Fibroblast of mammary gland (primary cell): ENCODE results near the gene SYK.
"Not testable (repeated sequence)": the region's sequence is repeated elsewhere in the genome, so short reads cannot be mapped to it uniquely, and the experiment has no call there.

Source experiments
- DNase-seq: peaks from one replicate; pipeline ENCODE4 v3.0.0-alpha.2; 2010; ENCODE audit warnings: low read depth
- H3K4me3 ChIP-seq: 2 replicates; pipeline ENCODE4 v1.5.1; 2011; ENCODE audit warnings: low read depth, mild to moderate bottlenecking, low read length, moderate library complexity; ENCODE audit not compliant: control insufficient read depth
- CTCF ChIP-seq: conservative IDR thresholded peaks from 2 replicates; pipeline ENCODE4 v1.5.1; 2011; ENCODE audit warnings: low read depth, low read length, inconsistent platforms; ENCODE audit not compliant: control insufficient read depth, insufficient read depth

Gene SYK

GRCh38 chr9:90778746-90779145 lies 22.9 kb upstream of the SYK start:
- no peak for TF ChIP-seq CTCF
- no peak overlapping the region for H3K4me3 ChIP-seq
- no peak for DNase-seq

GRCh38 chr9:90783552-90783951 lies 18.1 kb upstream of the SYK start:
- DNase-seq = no peak
- no peak overlapping the region for H3K4me3 ChIP-seq
- TF ChIP-seq CTCF = no peak

- TF ChIP-seq CTCF = no peak
- no peak for DNase-seq
- no peak overlapping the region for H3K4me3 ChIP-seq
Measured at GRCh38 chr9:90783964-90784363, 17.7 kb upstream of the SYK start.

GRCh38 chr9:90787771-90788460 lies 13.7 kb upstream of the SYK start:
- no peak overlapping the region for H3K4me3 ChIP-seq
- DNase-seq = no peak
- TF ChIP-seq CTCF = no peak

- not testable (repeated sequence) for DNase-seq
Measured at GRCh38 chr9:90788527-90788926, 13.1 kb upstream of the SYK start.

GRCh38 chr9:90789408-90789807 lies 12.2 kb upstream of the SYK start:
- no peak for DNase-seq
- no peak for TF ChIP-seq CTCF
- no peak overlapping the region for H3K4me3 ChIP-seq

More at GRCh38 chr9:90788527-90788926, 13.1 kb upstream of the SYK start:
- not testable (repeated sequence) for H3K4me3 ChIP-seq

GRCh38 chr9:90789862-90790261 lies 11.8 kb upstream of the SYK start:
- TF ChIP-seq CTCF = no peak
- no peak for DNase-seq
- H3K4me3 ChIP-seq = no peak overlapping the region

- DNase-seq, H3K4me3 ChIP-seq: not testable (repeated sequence)
Measured at GRCh38 chr9:90793024-90793423, 8.6 kb upstream of the SYK start.
